ENCODE data around the gene NRCAM.

DNA sequence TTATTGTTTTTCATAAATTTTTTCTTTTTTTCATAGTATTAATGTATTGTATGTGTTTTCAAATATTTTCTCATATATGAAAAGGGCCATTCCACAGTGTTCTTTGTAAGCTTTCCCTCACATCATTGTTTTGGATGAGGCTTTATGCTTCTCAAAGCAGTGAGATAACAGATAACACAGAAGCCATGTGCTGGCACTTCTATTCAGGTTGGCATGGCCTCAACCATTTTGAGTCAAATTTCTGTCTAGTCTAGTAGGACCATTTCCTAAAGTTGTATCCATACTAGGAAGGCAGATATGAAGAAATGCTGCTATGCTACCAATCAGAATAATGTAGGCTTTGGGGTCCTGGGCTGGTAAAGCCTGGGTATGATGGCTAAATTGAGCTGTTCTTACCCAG, 190.2 kb downstream of the NRCAM start:
- TF ChIP-seq EP300 (IDR thresholded peaks at IDR 0.05): no peak
- TF ChIP-seq, protein P1, sequence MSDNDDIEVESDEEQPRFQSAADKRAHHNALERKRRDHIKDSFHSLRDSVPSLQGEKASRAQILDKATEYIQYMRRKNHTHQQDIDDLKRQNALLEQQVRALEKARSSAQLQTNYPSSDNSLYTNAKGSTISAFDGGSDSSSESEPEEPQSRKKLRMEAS (IDR thresholded peaks at IDR 0.05): no peak
- TF ChIP-seq POLR2A (IDR thresholded peaks at IDR 0.05; ENCODE audit: low read length): no peak
- TF ChIP-seq, protein P2, sequence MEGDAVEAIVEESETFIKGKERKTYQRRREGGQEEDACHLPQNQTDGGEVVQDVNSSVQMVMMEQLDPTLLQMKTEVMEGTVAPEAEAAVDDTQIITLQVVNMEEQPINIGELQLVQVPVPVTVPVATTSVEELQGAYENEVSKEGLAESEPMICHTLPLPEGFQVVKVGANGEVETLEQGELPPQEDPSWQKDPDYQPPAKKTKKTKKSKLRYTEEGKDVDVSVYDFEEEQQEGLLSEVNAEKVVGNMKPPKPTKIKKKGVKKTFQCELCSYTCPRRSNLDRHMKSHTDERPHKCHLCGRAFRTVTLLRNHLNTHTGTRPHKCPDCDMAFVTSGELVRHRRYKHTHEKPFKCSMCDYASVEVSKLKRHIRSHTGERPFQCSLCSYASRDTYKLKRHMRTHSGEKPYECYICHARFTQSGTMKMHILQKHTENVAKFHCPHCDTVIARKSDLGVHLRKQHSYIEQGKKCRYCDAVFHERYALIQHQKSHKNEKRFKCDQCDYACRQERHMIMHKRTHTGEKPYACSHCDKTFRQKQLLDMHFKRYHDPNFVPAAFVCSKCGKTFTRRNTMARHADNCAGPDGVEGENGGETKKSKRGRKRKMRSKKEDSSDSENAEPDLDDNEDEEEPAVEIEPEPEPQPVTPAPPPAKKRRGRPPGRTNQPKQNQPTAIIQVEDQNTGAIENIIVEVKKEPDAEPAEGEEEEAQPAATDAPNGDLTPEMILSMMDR (IDR thresholded peaks at IDR 0.05): no peak
- TF ChIP-seq EHMT2 (IDR thresholded peaks at IDR 0.05; ENCODE audit: low read depth): no peak
- no peak for TF ChIP-seq BHLHE40 (IDR thresholded peaks at IDR 0.05; ENCODE audit: low read depth, low read length)
